HG03439 (cell line): ENCODE data around the gene AIF1L.

Experiments used
- ATAC-seq: cut with Tn5 transposase; IDR thresholded peaks from one replicate; pipeline ENCODE4 v1.9.1; 2021; ENCODE audit warnings: mild to moderate bottlenecking, moderate library complexity; ENCODE audit not compliant: unreplicated experiment

AIF1L gene

DNA sequence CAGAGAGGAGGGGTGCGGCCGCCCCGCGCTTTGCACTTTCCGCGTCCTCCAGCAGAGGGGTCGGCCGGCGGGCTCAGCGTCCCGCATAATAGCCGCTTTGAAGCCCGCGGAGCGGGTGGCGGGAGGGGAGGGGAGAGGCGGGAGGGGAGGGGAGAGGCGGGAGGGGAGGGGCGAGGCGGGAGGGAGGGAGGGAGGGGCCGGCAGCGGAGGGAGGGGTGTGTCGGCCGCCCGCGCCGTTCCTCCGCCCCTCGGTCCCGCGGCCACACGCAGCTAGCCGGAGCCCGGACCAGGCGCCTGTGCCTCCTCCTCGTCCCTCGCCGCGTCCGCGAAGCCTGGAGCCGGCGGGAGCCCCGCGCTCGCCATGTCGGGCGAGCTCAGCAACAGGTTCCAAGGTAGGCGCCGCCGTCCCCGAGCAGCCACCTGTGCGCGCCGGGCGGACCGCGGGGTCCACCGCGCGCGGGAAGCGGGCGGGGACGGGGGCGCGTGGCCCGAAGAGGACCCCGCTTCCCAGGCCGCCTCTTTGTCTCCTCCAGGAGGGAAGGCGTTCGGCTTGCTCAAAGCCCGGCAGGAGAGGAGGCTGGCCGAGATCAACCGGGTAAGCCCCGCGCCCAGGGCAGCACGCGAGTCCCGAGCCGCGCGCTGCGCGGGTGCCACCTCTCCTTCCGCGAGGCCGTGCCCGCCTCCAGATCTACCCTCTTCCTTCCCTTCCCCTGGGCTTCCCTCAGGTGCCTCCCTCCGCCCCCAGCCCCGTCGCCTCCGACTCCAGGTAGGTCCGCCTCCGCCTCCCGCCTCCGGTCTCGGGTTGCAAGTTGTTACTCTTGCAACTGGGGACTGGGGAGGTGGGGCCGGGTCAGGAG lies at the start of gene AIF1L:
AIF1L (plus strand) TSS at position 263 of the 857 bp plus-strand sequence; CDS start at position 362, 99 bp downstream.
- ATAC-seq = no peak

DNA sequence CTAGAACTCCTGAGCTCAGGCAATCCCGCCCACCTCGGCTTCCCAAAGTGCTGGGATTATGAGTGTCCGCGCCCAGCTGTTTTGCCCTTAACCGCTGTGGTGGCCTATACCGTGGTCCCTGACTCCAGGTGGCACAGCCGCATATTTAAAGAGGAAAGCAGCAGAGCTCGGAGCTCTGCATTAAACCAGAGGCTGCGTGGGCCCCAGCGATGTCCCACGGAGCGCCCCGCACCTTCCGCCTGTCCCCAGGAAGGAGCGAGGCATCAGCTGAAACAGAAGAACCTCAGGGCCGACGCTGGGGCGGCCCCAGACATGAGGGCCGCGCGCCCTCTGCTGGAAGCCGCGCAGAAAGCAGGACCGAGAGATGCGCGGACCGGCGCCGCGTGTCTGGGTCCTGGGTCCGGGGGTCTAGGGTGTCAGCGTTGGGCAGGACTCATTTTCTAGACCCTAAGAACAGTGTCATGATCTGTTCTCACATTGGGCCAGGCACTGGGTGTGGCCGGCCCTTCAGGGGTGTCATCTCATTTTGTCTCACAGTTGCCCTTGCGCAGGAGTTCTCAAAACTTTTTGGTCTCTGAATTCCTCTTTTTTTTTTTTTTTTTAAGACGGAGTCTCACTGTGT lies 49.6 kb upstream of the AIF1L start:
- peak; percentile 72 for ATAC-seq

DNA sequence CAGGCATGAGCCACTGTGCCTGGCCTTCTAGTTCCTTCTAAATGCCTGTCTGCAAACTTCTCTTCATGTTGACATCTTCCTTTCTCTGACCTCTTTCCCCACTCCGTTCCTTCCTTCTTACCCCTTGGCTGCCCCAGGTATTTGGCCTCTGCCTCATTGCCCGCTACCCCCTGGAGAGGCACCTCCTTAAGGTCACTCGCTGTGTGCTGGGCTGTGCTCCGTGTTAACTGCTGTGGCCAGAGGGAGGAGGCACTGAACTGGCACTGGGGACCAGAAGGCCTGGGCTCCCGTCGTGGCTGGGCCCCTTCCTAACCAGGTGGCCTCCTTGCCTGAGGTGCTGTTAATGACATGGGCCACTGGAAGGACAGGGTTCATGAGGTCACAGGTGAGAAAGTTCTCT lies 48.0 kb upstream of the AIF1L start:
- no peak for ATAC-seq

DNA sequence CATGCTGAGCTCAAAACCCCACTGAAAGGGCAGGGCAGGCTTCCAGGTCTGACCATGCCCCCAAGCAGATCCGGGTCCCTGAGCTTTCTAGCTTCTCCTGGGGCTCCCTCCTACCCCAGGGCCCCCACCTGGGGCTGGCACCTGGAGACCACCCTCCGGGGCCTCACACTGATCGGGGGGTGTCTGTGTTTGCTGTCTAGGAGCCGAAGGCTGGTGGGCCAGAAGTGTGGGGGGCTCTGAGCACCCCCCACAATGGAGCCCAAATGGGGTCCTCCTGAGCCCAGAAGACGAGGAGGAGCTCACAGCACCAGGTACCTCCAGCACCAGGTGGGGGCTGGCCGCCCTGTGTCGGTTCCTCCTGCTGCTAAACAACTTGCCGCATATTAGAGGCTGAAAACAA lies 47.5 kb upstream of the AIF1L start:
- ATAC-seq = no peak

DNA sequence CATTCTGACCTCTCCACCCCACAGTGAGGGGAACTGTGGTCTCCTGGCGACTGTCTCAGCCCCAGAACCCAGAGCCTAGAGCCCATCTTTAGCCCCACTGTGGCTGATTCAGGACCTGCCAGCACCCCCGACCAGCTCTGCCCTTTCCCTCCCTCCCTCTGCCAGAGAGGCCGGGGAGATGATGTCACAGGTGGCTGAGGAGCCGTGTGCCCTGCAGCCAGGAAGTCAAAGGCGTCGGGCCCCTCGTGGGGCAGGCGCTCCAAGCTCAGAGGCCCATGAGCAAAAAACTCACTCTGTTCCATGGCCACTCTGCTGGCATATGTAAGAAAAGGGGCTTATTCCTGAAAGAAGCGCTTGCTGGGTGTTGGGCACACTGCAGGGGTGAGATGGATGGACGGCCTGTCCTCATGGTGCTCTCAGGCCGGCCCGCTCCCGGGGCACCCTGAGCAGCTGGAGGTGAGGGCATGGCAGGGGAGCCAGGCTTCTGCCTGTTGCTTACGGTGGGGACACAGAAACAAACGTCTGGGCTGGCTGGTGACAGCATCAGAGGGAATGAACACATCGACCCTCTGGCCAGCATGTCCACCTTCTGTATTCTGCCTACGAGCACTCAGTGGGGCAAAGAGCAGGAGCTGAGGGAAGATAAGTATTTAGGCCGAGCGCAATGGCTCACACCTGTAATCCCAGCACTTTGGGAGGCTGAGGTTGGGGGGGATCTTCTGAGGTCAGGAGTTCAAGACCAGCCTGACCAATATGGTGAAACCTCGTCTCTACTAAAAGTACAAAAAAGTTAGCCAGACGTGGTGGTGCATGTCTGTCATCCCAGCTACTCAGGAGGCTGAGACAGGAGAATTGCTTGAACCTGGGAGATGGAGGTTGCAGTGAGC lies 46.3 kb upstream of the AIF1L start:
- ATAC-seq = no peak

DNA sequence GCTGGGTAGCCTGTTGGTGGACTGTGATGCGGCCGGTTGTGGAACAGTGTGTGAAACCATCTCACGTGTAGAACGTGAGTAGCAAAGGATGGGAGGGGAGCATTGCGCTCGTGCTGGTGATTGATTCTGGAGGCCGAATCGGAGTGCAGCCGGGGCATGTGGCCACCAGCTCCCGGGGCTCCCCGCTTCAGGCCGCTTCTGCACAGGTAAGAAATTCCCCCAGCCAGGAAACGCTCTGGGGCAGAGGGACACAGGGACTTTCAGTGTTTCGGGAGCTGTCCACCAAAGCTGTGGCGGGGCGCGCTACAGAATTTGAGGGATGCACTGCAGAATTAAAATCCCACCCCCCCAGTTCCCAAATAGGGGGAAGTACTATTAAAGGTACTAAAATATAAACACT lies 45.5 kb upstream of the AIF1L start:
- ATAC-seq = no peak

DNA sequence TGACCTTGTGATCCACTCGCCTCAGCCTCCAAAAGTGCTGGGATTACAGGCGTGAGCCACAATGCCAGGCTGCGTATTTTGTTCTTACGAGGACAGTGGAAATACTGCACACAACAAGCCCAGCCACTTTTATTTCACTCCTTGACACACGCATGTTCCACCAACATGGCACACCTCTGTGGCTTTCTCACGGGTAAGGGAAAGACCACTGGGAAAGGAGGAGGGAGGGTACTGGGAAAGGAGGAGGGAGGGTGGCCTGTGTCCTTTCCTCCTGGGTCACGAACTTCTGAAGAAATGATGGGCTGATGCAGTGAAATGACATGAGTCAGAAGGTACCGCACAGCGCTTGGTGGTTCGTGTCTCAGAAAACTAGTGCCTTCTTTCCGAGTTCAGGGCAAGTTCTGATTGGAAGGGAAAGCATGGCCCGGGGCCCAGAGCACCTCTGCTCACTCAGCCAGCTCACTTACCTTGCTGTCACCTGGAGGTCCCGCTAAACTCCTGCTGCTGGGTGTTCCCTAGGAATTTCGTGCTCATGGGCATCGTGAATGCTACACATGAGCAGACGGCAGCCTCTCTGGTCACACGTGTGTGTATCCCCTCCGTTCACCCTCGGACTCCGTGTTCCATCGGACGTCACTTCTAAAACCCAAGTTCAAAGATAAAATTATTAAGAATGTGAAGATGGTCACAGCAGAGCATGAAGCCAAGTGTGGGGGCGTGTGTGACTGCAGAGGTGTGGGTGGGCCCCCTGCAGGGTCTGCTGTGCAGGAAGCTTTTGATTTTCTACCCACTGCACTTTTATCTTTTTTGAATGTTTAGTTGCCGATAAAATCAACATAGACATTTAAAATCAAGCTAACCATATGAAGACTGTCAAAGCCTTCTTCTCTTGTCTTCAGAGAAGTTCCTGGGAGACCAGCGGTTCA lies 44.5 kb upstream of the AIF1L start:
- no peak for ATAC-seq

DNA sequence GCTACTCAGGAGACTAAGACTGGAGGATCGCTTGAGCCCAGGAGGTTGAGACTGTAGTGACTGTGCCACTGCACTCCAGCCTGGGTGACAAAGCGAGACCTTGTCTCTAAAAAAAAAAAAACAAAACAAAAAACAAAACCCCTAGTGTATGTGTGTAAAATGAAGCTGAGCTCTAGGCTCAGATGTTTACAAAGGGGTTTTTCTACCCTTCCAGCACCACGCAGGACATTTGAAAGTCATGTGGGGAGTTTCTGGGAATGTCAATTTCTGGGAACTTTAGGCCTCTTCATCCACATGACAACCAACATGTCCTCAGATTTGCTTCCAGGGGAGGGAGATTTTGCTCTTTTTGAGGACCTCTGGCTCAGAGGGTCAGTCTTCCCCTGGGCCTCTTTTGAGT lies 42.4 kb upstream of the AIF1L start:
- ATAC-seq = no peak

DNA sequence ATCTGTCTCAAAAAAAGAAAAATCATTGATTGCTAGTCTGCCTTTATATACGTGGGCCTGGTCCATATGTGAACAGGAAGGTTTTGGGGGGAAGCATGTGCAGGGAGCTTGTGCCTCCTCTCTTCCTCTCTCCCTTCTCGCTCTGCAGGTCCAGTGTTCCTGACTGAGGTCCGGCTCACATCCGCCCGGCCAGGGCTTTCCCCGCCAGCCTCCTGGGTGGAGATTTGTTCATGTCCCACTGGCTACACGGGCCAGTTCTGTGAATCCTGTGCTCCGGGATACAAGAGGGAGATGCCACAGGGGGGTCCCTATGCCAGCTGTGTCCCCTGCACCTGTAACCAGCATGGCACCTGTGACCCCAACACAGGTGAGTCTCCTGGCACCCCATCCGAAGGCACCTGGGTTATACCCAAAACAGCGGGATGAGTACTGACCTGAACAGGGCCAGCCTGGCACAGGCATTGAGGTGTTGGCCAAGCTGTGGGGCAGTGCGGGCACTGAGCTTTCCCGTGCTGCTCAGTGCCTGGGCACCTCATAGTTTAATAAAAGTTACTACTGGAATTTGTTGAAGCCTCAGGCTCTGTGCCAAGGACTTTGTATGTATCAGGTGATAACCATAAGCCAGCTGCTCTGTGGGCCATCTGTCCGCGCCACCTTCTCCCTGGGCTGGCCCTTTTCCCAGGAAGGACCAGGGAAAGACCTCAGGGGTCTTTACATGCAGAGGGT lies 39.4 kb upstream of the AIF1L start:
- no peak for ATAC-seq

DNA sequence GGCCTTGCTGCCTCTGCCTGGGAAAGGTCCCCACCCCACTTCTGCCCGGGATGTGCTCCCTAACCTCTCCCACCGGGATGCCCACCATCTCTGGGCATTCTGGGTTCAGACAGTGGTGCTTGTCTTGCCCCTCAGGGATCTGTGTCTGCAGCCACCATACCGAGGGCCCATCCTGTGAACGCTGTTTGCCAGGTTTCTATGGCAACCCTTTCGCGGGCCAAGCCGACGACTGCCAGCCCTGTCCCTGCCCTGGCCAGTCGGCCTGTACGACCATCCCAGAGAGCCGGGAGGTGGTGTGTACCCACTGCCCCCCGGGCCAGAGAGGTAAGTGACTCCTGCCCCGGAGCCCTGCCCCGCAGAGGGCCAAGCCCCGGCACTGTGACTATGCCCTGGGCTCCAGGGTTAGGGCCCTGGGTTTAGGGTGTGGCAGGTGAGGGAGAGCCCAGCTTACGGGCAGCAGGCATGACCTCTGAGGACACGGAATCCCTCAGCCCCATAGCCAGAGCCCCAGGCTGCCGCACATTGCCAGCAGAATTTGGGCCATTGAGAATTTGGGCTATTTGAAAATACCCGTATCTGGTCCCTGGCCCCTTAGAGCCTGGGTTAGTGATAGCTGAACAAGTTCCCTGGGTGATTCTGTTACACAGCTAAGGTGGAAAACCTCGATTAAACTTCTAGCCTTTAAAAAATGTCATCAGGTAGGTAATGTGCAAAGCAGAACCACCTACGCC lies 35.3 kb upstream of the AIF1L start:
- ATAC-seq = no peak

DNA sequence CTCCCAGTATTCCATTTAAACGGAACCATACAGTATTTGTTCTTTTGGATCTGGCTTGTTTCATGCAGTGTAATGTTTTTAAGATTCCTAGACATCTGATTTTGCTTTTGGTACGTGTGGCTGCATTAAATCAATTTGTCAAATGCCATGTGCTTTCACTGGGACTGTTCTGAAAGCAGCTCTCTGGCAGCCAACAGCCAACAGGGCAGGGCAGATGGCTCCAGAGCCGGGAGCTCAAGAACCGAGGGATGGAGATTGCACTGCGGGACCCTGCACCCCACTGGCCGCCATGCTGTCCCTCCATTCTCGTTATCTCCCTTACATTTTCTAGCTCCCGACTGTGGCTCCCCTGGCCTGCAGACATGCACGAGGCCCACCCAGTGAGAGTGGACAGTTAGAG lies 33.4 kb upstream of the AIF1L start:
- ATAC-seq = no peak

DNA sequence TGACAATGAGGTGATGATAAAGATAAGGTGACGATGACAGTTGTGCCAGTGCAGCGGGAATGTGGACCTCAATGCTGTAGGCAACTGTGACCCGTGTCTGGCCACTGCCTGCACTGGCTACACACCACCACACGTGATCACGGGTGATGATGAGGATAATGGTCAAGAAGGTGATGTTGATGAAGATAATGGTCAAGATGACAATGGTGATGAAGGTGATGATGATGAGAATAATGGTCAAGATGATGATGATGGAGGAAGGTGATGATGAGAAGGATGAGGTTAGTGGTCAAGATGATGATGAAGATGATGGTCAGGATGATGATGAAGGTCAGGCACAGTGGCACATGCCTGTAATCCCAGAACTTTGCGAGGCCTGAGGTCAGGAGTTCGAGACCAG lies 30.7 kb upstream of the AIF1L start:
- no peak for ATAC-seq

DNA sequence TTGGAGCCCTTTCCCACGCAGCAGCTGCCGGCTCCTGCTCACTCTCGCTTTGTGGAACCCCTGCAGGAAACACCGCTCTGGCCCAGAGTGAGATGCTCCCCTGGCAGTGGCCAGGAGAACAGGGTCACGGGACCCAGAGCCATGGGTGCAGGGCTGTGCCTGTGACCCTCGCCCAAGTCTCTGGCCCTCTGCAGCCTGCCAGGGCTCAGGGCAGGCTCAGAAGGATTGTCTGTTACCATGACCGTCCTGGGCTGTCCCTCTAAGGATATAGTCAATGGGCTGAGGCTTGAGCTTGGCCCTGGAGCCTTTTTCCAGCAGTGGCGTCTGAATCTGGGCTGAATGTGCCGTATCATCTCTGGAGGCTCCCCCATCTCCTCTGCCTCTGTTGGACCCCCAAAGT lies 28.7 kb upstream of the AIF1L start:
- ATAC-seq = no peak

DNA sequence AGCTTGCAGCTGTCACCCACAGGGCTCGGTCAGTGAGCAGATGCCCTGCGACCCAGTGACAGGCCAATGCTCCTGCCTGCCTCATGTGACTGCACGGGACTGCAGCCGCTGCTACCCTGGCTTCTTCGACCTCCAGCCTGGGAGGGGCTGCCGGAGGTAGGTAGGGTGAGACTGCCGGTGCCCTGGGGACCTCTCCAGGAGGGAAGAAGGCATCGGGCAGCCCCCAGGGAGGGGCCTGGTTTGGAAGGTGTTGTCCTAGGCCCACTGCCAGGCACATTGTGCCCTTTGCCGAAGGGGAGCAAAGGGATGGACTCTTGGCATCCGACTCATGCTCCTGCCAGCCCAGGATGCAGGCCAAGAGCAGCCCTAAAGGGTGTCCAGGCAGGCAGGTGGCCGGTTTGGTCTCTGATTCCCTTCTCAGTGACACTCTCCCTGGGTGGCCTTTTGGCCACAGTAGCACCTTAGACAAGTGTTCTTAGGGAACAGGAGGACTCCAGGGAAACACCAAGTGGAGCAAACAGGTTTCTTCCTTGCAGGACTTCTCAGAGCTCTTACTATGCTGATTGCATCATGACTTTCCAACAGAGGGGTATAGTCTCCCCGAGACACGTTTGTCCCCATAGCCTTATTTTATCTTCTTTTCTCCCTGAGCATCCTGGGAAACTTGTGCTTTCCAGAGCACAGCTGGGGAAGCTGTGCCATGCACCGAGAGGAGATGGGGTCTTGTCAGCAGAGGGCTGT lies 28.1 kb upstream of the AIF1L start:
- ATAC-seq = no peak

DNA sequence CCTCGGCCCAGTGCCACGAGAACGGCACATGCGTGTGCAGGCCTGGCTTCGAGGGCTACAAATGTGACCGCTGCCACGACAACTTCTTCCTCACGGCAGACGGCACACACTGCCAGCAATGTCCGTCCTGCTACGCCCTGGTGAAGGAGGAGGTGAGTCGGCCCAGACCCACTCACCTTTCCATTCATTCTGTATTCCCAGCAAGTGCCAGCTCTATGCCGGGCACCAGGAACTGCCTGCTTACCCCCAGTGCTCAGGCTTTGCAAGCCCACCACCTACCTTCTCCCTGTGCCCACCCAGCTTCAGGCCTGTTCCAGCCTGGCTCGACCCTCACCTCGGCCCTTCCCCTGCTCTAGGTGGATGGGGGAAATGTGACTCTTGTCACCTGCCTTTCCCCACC lies 26.6 kb upstream of the AIF1L start:
- ATAC-seq = no peak

DNA sequence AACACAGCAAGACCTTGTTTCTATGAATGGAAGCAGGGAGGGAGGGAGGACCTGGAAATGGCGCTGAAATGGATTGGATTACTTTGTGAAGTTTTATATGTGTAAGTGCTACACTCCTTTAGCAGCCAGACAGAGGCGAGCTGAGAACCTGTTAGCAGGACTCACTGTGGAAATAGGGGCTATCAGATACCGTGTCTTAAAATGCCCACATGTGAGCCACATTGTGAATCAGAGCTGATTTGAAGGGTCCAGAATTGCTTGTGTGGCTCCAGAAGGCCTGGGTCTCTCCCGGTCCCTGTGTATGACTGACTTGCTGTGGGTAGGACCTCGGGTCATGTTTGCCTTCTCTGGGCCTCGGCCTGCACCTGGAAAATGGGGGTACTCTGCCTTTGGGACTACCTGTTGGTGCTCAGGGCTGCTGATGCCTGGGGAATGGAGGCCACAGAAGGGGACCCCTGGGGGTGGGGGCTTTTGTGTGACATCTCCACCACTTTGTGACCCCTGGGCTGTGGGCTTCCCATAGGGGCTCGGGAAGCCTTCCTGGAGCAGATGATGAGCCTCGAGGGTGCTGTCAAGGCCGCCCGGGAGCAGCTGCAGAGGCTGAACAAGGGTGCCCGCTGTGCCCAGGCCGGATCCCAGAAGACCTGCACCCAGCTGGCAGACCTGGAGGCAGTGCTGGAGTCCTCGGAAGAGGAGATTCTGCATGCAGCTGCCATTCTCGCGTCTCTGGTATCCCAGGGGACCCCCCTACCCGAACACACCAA lies 24.0 kb upstream of the AIF1L start:
- ATAC-seq = no peak

DNA sequence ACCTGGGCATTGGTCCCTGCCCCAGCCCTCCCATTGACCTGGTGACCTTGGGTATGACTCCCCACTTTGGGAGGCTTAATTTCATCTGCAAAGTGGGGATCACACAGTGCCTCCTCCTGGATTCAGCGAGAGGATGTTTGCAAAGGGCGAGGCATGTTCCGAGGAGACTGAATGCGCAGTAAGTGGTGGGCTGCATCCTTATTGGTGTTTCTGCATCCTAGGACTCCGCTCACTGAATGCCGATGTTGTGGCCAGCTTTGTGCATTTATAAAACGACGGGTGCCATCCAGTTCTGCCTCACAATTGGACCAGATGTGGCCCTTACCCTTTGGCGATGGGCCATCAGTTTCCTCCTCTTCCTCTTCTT lies 23.5 kb upstream of the AIF1L start:
- no peak for ATAC-seq
